K562 (cell line): ENCODE results near the gene PTPRM.

Experiments
- BHLHE40 ChIP-seq: IDR thresholded peaks from 2 replicates; pipeline ENCODE4 v1.6.1; 2011; ENCODE audit warnings: low read length, improper control_type of control experiment
- CTCF ChIP-seq, 3 experiments: IDR thresholded peaks in 2 of 3; conservative IDR thresholded peaks in 1 of 3; 2 replicates each; pipeline ENCODE4 v1.5.1; 2011 to 2012; ENCODE audit warnings: low read length in 3 of 3, mild to moderate bottlenecking in 3 of 3, control low read depth in 2 of 3, improper control_type of control experiment in 1 of 3, inconsistent platforms in 1 of 3, low read depth in 1 of 3, mixed read lengths in 1 of 3, moderate library complexity in 1 of 3; ENCODE audit not compliant: insufficient read depth in 2 of 3
- EZH2 ChIP-seq: IDR thresholded peaks from 2 replicates; pipeline ENCODE4 v1.6.1; 2012; ENCODE audit warnings: low read depth, mild to moderate bottlenecking, inconsistent platforms, low read length, borderline replicate concordance
- HDAC2 ChIP-seq: fragments of 450-650 bp; IDR thresholded peaks from 2 replicates; pipeline ENCODE4 v1.6.1; 2016; ENCODE audit warnings: mild to moderate bottlenecking
- MXI1 ChIP-seq: IDR thresholded peaks from 2 replicates; pipeline ENCODE4 v1.6.1; 2011; ENCODE audit warnings: low read depth, mild to moderate bottlenecking, improper control_type of control experiment, low read length
- PATZ1 ChIP-seq: fragments of 250-450 bp; sonication (Bioruptor Pico); IDR thresholded peaks from 2 replicates; pipeline ENCODE4 v1.5.0; 2020; ENCODE audit warnings: mild to moderate bottlenecking, borderline replicate concordance
- PHB ChIP-seq: fragments of 250-450 bp; sonication (Bioruptor Pico); IDR thresholded peaks from 2 replicates; pipeline ENCODE4 v1.5.0; 2021
- RAD21 ChIP-seq, 2 experiments: fragments of 250-450 bp in 1 of 2; fragments of 450-650 bp in 1 of 2; sonication (Bioruptor Pico) in 1 of 2; formaldehyde crosslinking in 1 of 2; IDR thresholded peaks in 1 of 2; conservative IDR thresholded peaks in 1 of 2; 2 replicates each; pipeline versions ENCODE4 v1.4.0 to v1.8.0; 2020 to 2022; ENCODE audit warnings: mild to moderate bottlenecking in 2 of 2, moderate library complexity in 1 of 2
- RAD51 ChIP-seq: fragments of 450-650 bp; IDR thresholded peaks from 2 replicates; pipeline ENCODE4 v1.7.1; 2016; ENCODE audit warnings: low read depth, mild to moderate bottlenecking, borderline replicate concordance
- SIX5 ChIP-seq, 2 experiments: IDR thresholded peaks; 2 replicates each; pipeline ENCODE4 v1.6.1; 2011; ENCODE audit warnings: low read length in 2 of 2, borderline replicate concordance in 1 of 2, low read depth in 1 of 2, mild to moderate bottlenecking in 1 of 2, moderate library complexity in 1 of 2; ENCODE audit not compliant: insufficient read depth in 1 of 2
- ZBTB34 ChIP-seq: fragments of 250-450 bp; sonication (Bioruptor Pico); IDR thresholded peaks from 2 replicates; pipeline ENCODE4 v1.8.0; 2021; ENCODE audit warnings: mild to moderate bottlenecking, moderate library complexity
- ZNF165 ChIP-seq: fragments of 250-450 bp; sonication (Bioruptor Pico); IDR thresholded peaks from 2 replicates; pipeline ENCODE4 v1.4.0; 2020; ENCODE audit warnings: borderline replicate concordance

- no peak for TF ChIP-seq PATZ1
- TF ChIP-seq EZH2, result no peak
- TF ChIP-seq CTCF (IDR thresholded peaks at IDR 0.05 in 2 of 3, conservative IDR thresholded peaks at IDR 0.05 in 1 of 3; ENCODE audit: insufficient read depth in 2 of 3, low read depth in 1 of 3, low read length in 3 of 3), result no peak
- TF ChIP-seq HDAC2, result no peak
- no peak for TF ChIP-seq SIX5 (IDR thresholded peaks at IDR 0.05; ENCODE audit: borderline replicate concordance in 1 of 2, insufficient read depth in 1 of 2, low read depth in 1 of 2, low read length in 2 of 2)
- TF ChIP-seq RAD51, result no peak
- no peak for TF ChIP-seq ZNF165 (CRISPR knock-in tag)
- no peak for TF ChIP-seq ZBTB34 (CRISPR knock-in tag)
- no peak for TF ChIP-seq RAD21 (CRISPR knock-in tag; conservative IDR thresholded peaks at IDR 0.05 in 1 of 2, IDR thresholded peaks at IDR 0.05 in 1 of 2)
- TF ChIP-seq MXI1, result no peak
- no peak for TF ChIP-seq PHB (CRISPR knock-in tag)
- no peak for TF ChIP-seq BHLHE40
Observed at GRCh38 chr18:8330575-8330974, 763.5 kb downstream of the PTPRM start.
